ENCODE measurements around the gene DNPEP. TPM values are rescaled to one million over a fixed set of nuclear protein-coding genes. Genes with fewer than 3 reads are reported as not detected.
"Not testable (repeated sequence)": the region's sequence is repeated elsewhere in the genome, so short reads cannot be mapped to it uniquely, and the experiment has no call there.

Gene DNPEP
- total RNA-seq, 1 donor from 2014 or later, result 25.1 TPM

- Histone ChIP-seq H3K27ac (ENCODE audit: low read depth, low read length) (no peak overlapping the region), H3K36me3 (ENCODE audit: control insufficient read depth in 3 of 3, insufficient read depth in 3 of 3, low read length in 3 of 3) (no peaks in the 10 kb centered on the region), H3K9me3 (ENCODE audit: control insufficient read depth in 3 of 3, low read length in 3 of 3) (no peaks in the 10 kb centered on the region), H3K27me3 (ENCODE audit: control insufficient read depth in 3 of 3, insufficient read depth in 3 of 3, low read length in 3 of 3) (no peaks in the 10 kb centered on the region), H3K4me3 (ENCODE audit: low read length in 3 of 3) (no peak overlapping the region), H3K9ac (ENCODE audit: low read depth in 1 of 3, low read length in 3 of 3) (peak overlapping the region in 1 of 3 donors; percentile 12), H3K4me1 (ENCODE audit: control insufficient read depth in 3 of 3, insufficient read depth in 3 of 3, low read length in 3 of 3) (peaks cover 27 to 48% (median 35%) of the 10 kb centered on the region in 3 donors)
Measured at GRCh38 chr2:219409619-219410018, 21.9 kb upstream of the DNPEP start.

- H3K4me3 ChIP-seq (ENCODE audit: low read length in 3 of 3), result no peak overlapping the region
- no peaks in the 10 kb centered on the region for H3K36me3 ChIP-seq (ENCODE audit: control insufficient read depth in 3 of 3, insufficient read depth in 3 of 3, low read length in 3 of 3)
- peaks cover 31 to 54% (median 45%) of the 10 kb centered on the region in 3 donors for H3K4me1 ChIP-seq (ENCODE audit: control insufficient read depth in 3 of 3, insufficient read depth in 3 of 3, low read length in 3 of 3)
- no peak overlapping the region for H3K9ac ChIP-seq (ENCODE audit: low read depth in 1 of 3, low read length in 3 of 3)
- no peak overlapping the region for H3K27ac ChIP-seq (ENCODE audit: low read depth, low read length)
- H3K9me3 ChIP-seq (ENCODE audit: control insufficient read depth in 3 of 3, low read length in 3 of 3), result no peaks in the 10 kb centered on the region
- H3K27me3 ChIP-seq (ENCODE audit: control insufficient read depth in 3 of 3, insufficient read depth in 3 of 3, low read length in 3 of 3), result no peaks in the 10 kb centered on the region
Measured at GRCh38 chr2:219408631-219409030, 20.9 kb upstream of the DNPEP start.

GRCh38 chr2:219408204-219408603 is 20.5 kb upstream of the DNPEP start:
- no peaks in the 10 kb centered on the region for H3K36me3 ChIP-seq (ENCODE audit: control insufficient read depth in 3 of 3, insufficient read depth in 3 of 3, low read length in 3 of 3)
- H3K9me3 ChIP-seq (ENCODE audit: control insufficient read depth in 3 of 3, low read length in 3 of 3), result no peaks in the 10 kb centered on the region
- no peak overlapping the region for H3K4me3 ChIP-seq (ENCODE audit: low read length in 3 of 3)
- H3K4me1 ChIP-seq (ENCODE audit: control insufficient read depth in 3 of 3, insufficient read depth in 3 of 3, low read length in 3 of 3), result peaks cover 36 to 59% (median 49%) of the 10 kb centered on the region in 3 donors
- no peak overlapping the region for H3K9ac ChIP-seq (ENCODE audit: low read depth in 1 of 3, low read length in 3 of 3)
- H3K27ac ChIP-seq (ENCODE audit: low read depth, low read length), result peak overlapping the region; percentile 99
- H3K27me3 ChIP-seq (ENCODE audit: control insufficient read depth in 3 of 3, insufficient read depth in 3 of 3, low read length in 3 of 3), result no peaks in the 10 kb centered on the region

- H3K4me3 ChIP-seq (ENCODE audit: low read length in 3 of 3); H3K9ac ChIP-seq (ENCODE audit: low read depth in 1 of 3, low read length in 3 of 3); H3K9me3 ChIP-seq (ENCODE audit: control insufficient read depth in 3 of 3, low read length in 3 of 3); H3K36me3 ChIP-seq (ENCODE audit: control insufficient read depth in 3 of 3, insufficient read depth in 3 of 3, low read length in 3 of 3); H3K27me3 ChIP-seq (ENCODE audit: control insufficient read depth in 3 of 3, insufficient read depth in 3 of 3, low read length in 3 of 3): not testable (repeated sequence)
- Histone ChIP-seq H3K27ac (ENCODE audit: low read depth, low read length) (peak overlapping the region; percentile 99), H3K4me1 (ENCODE audit: control insufficient read depth in 3 of 3, insufficient read depth in 3 of 3, low read length in 3 of 3) (peaks cover 44 to 67% (median 56%) of the 10 kb centered on the region in 3 donors)
Measured at GRCh38 chr2:219407343-219407742, 19.6 kb upstream of the DNPEP start.

GRCh38 chr2:219406861-219407230 is 19.1 kb upstream of the DNPEP start:
- peak overlapping the region in 1 of 3 donors; percentile 45 for H3K4me3 ChIP-seq (ENCODE audit: low read length in 3 of 3)
- no peaks in the 10 kb centered on the region for H3K27me3 ChIP-seq (ENCODE audit: control insufficient read depth in 3 of 3, insufficient read depth in 3 of 3, low read length in 3 of 3)
- peaks cover 49 to 72% (median 61%) of the 10 kb centered on the region in 3 donors for H3K4me1 ChIP-seq (ENCODE audit: control insufficient read depth in 3 of 3, insufficient read depth in 3 of 3, low read length in 3 of 3)
- H3K36me3 ChIP-seq (ENCODE audit: control insufficient read depth in 3 of 3, insufficient read depth in 3 of 3, low read length in 3 of 3), result no peaks in the 10 kb centered on the region
- peak overlapping the region in 1 of 3 donors; percentile 94 for H3K9ac ChIP-seq (ENCODE audit: low read depth in 1 of 3, low read length in 3 of 3)
- H3K27ac ChIP-seq (ENCODE audit: low read depth, low read length), result peak overlapping the region; percentile 99
- H3K9me3 ChIP-seq (ENCODE audit: control insufficient read depth in 3 of 3, low read length in 3 of 3), result no peaks in the 10 kb centered on the region

GRCh38 chr2:219405958-219406860 is 18.5 kb upstream of the DNPEP start:
- no peaks in the 10 kb centered on the region for H3K36me3 ChIP-seq (ENCODE audit: control insufficient read depth in 3 of 3, insufficient read depth in 3 of 3, low read length in 3 of 3)
- H3K4me1 ChIP-seq (ENCODE audit: control insufficient read depth in 3 of 3, insufficient read depth in 3 of 3, low read length in 3 of 3), result peaks cover 49 to 79% (median 65%) of the 10 kb centered on the region in 3 donors
- H3K9ac ChIP-seq (ENCODE audit: low read depth in 1 of 3, low read length in 3 of 3), result peak overlapping the region; percentile 72 to 94 (median 88)
- peak overlapping the region; percentile 99 for H3K27ac ChIP-seq (ENCODE audit: low read depth, low read length)
- H3K9me3 ChIP-seq (ENCODE audit: control insufficient read depth in 3 of 3, low read length in 3 of 3), result no peaks in the 10 kb centered on the region
- H3K4me3 ChIP-seq (ENCODE audit: low read length in 3 of 3), result peak overlapping the region in 2 of 3 donors; percentile 28 to 45
- H3K27me3 ChIP-seq (ENCODE audit: control insufficient read depth in 3 of 3, insufficient read depth in 3 of 3, low read length in 3 of 3), result no peaks in the 10 kb centered on the region

GRCh38 chr2:219405451-219405850 is 17.7 kb upstream of the DNPEP start:
- H3K27ac ChIP-seq (ENCODE audit: low read depth, low read length), result peak overlapping the region; percentile 99
- H3K4me1 ChIP-seq (ENCODE audit: control insufficient read depth in 3 of 3, insufficient read depth in 3 of 3, low read length in 3 of 3), result peaks cover 54 to 85% (median 70%) of the 10 kb centered on the region in 3 donors
- H3K4me3 ChIP-seq (ENCODE audit: low read length in 3 of 3), result peak overlapping the region in 2 of 3 donors; percentile 28 to 29
- H3K27me3 ChIP-seq (ENCODE audit: control insufficient read depth in 3 of 3, insufficient read depth in 3 of 3, low read length in 3 of 3), result no peaks in the 10 kb centered on the region
- H3K36me3 ChIP-seq (ENCODE audit: control insufficient read depth in 3 of 3, insufficient read depth in 3 of 3, low read length in 3 of 3), result no peaks in the 10 kb centered on the region
- no peaks in the 10 kb centered on the region for H3K9me3 ChIP-seq (ENCODE audit: control insufficient read depth in 3 of 3, low read length in 3 of 3)
- H3K9ac ChIP-seq (ENCODE audit: low read depth in 1 of 3, low read length in 3 of 3), result peak overlapping the region; percentile 87 to 94 (median 88)

GRCh38 chr2:219404954-219405353 is 17.2 kb upstream of the DNPEP start:
- H3K9ac ChIP-seq (ENCODE audit: low read depth in 1 of 3, low read length in 3 of 3), result peak overlapping the region; percentile 87 to 94 (median 88)
- H3K4me1 ChIP-seq (ENCODE audit: control insufficient read depth in 3 of 3, insufficient read depth in 3 of 3, low read length in 3 of 3), result peaks cover 59 to 90% (median 74%) of the 10 kb centered on the region in 3 donors

GRCh38 chr2:219404291-219404910 is 16.7 kb upstream of the DNPEP start:
- Histone ChIP-seq H3K27me3 (ENCODE audit: control insufficient read depth in 3 of 3, insufficient read depth in 3 of 3, low read length in 3 of 3) (no peaks in the 10 kb centered on the region), H3K4me3 (ENCODE audit: low read length in 3 of 3) (peak overlapping the region; percentile 52 to 72 (median 64)), H3K9me3 (ENCODE audit: control insufficient read depth in 3 of 3, low read length in 3 of 3) (no peaks in the 10 kb centered on the region), H3K4me1 (ENCODE audit: control insufficient read depth in 3 of 3, insufficient read depth in 3 of 3, low read length in 3 of 3) (peaks cover 64 to 90% (median 75%) of the 10 kb centered on the region in 3 donors), H3K27ac (ENCODE audit: low read depth, low read length) (peak overlapping the region; percentile 99), H3K36me3 (ENCODE audit: control insufficient read depth in 3 of 3, insufficient read depth in 3 of 3, low read length in 3 of 3) (no peaks in the 10 kb centered on the region), H3K9ac (ENCODE audit: low read depth in 1 of 3, low read length in 3 of 3) (peak overlapping the region; percentile 87 to 94 (median 88))

More at GRCh38 chr2:219404954-219405353, 17.2 kb upstream of the DNPEP start:
- Histone ChIP-seq H3K4me3 (ENCODE audit: low read length in 3 of 3) (peak overlapping the region; percentile 52 to 72 (median 64)), H3K27me3 (ENCODE audit: control insufficient read depth in 3 of 3, insufficient read depth in 3 of 3, low read length in 3 of 3) (no peaks in the 10 kb centered on the region), H3K36me3 (ENCODE audit: control insufficient read depth in 3 of 3, insufficient read depth in 3 of 3, low read length in 3 of 3) (no peaks in the 10 kb centered on the region), H3K9me3 (ENCODE audit: control insufficient read depth in 3 of 3, low read length in 3 of 3) (no peaks in the 10 kb centered on the region), H3K27ac (ENCODE audit: low read depth, low read length) (peak overlapping the region; percentile 99)

GRCh38 chr2:219403861-219404260 is 16.1 kb upstream of the DNPEP start:
- H3K9me3 ChIP-seq (ENCODE audit: control insufficient read depth in 3 of 3, low read length in 3 of 3), result no peaks in the 10 kb centered on the region
- peak overlapping the region in 1 of 3 donors; percentile 4 for H3K4me3 ChIP-seq (ENCODE audit: low read length in 3 of 3)
- no peaks in the 10 kb centered on the region for H3K27me3 ChIP-seq (ENCODE audit: control insufficient read depth in 3 of 3, insufficient read depth in 3 of 3, low read length in 3 of 3)
- no peaks in the 10 kb centered on the region for H3K36me3 ChIP-seq (ENCODE audit: control insufficient read depth in 3 of 3, insufficient read depth in 3 of 3, low read length in 3 of 3)
- peak overlapping the region; percentile 99 for H3K27ac ChIP-seq (ENCODE audit: low read depth, low read length)
- peaks cover 64 to 90% (median 79%) of the 10 kb centered on the region in 3 donors for H3K4me1 ChIP-seq (ENCODE audit: control insufficient read depth in 3 of 3, insufficient read depth in 3 of 3, low read length in 3 of 3)
- H3K9ac ChIP-seq (ENCODE audit: low read depth in 1 of 3, low read length in 3 of 3), result peak overlapping the region; percentile 27 to 94 (median 88)

Measured in skeletal muscle tissue (tissue), 4 donors.